Measurements from ENCODE around the gene TCF25. TPM values are rescaled to one million over a fixed set of nuclear protein-coding genes. Genes with fewer than 3 reads are reported as not detected.

TCF25 gene
- total RNA-seq, 1 donor from 2014 or later, result 323 TPM

DNA sequence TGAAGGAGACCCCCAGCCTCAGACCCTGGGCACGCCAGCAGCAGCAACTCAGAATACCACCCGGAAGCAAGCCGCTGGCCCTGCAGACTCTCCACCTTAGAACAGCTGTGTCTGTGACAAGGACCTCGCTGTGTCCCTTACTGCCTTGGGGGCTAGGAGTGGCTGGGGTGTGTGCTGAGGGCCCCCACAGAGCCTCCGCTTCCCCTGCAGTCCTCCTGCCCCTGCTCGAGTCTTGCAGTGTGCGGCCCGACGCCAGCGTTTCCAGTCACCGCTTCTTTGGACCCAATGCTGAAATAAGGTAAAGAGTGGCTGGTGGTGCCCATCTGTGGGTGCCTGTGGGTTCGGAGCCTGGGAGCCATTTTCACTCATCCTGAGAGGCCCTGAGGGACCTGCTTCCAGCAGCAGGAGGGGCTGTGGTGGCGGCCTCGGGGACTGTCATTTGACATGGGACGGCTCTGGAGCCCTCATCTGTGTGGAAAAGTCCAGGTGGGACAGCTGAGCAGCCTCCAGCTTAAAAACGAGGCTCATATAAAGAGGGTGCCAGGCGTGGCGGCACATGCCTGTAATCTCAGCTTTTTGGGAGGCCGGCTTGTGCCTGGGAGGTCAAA, 30.6 kb downstream of the TCF25 start:
- TF ChIP-seq, protein P1, sequence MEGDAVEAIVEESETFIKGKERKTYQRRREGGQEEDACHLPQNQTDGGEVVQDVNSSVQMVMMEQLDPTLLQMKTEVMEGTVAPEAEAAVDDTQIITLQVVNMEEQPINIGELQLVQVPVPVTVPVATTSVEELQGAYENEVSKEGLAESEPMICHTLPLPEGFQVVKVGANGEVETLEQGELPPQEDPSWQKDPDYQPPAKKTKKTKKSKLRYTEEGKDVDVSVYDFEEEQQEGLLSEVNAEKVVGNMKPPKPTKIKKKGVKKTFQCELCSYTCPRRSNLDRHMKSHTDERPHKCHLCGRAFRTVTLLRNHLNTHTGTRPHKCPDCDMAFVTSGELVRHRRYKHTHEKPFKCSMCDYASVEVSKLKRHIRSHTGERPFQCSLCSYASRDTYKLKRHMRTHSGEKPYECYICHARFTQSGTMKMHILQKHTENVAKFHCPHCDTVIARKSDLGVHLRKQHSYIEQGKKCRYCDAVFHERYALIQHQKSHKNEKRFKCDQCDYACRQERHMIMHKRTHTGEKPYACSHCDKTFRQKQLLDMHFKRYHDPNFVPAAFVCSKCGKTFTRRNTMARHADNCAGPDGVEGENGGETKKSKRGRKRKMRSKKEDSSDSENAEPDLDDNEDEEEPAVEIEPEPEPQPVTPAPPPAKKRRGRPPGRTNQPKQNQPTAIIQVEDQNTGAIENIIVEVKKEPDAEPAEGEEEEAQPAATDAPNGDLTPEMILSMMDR (IDR thresholded peaks at IDR 0.05; ENCODE audit: unreplicated experiment), result no peak
- no peak overlapping the region for H3K4me3 Mint-ChIP-seq
- DNase-seq (ENCODE audit: low spot score in 2 of 2, unreplicated experiment in 2 of 2), result no peak
- H3K36me3 Mint-ChIP-seq, result peaks cover 44% of the 10 kb centered on the region
- H3K4me1 Mint-ChIP-seq, result no peaks in the 10 kb centered on the region
- H3K9me3 Mint-ChIP-seq, result no peaks in the 10 kb centered on the region
- H3K27ac Mint-ChIP-seq, result no peak overlapping the region
- H3K27me3 Mint-ChIP-seq (ENCODE audit: low read depth), result no peaks in the 10 kb centered on the region

DNA sequence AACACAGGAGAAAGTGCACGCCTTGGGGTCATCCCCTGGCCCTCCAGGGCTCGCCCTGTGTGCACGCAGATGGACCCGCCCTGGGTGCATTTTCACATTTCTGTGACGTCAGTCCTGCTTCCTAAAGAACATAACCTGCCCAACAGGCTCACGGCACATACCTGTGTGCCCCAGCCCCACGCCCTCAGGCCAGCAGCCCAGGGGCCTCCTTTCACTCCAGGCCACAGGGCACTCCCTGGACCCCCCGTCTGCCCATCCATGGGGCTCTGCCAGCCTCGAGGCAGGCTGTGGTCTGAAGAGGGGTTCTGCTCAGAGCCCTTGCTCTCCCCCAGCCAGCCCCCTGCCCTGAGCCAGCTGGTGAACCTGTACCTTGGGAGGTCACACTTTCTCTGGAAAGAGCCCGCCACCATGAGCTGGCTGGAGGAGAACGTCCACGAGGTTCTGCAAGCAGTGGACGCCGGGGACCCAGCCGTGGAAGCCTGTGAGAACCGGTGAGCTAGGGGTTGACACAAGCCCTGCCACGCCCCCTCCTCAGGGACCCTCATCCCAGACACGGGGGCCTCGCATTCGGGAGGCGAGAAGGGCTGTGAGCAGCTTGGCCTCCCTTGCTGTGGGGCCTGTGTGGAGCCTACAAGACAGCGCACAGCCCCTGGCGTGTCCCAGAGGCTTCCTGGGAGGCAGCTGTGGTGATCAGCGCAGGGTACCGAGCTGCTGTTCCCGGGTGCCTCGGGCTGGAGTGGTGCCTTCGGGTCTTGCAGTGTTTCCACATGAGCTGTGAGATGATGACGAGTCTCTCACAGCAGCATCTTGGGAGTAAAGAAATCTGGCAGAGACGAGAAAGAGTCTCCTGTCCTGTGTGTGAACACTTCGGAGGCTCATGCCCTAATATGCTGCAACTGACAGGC, 31.5 kb downstream of the TCF25 start:
- Mint-ChIP-seq H3K36me3 (peaks cover 41% of the 10 kb centered on the region), H3K4me1 (no peaks in the 10 kb centered on the region), H3K9me3 (no peaks in the 10 kb centered on the region), H3K4me3 (no peak overlapping the region), H3K27ac (no peak overlapping the region), H3K27me3 (ENCODE audit: low read depth) (no peaks in the 10 kb centered on the region)
- TF ChIP-seq, protein P1 (IDR thresholded peaks at IDR 0.05; ENCODE audit: unreplicated experiment), result no peak
- DNase-seq (ENCODE audit: low spot score in 2 of 2, unreplicated experiment in 2 of 2), result no peak

DNA sequence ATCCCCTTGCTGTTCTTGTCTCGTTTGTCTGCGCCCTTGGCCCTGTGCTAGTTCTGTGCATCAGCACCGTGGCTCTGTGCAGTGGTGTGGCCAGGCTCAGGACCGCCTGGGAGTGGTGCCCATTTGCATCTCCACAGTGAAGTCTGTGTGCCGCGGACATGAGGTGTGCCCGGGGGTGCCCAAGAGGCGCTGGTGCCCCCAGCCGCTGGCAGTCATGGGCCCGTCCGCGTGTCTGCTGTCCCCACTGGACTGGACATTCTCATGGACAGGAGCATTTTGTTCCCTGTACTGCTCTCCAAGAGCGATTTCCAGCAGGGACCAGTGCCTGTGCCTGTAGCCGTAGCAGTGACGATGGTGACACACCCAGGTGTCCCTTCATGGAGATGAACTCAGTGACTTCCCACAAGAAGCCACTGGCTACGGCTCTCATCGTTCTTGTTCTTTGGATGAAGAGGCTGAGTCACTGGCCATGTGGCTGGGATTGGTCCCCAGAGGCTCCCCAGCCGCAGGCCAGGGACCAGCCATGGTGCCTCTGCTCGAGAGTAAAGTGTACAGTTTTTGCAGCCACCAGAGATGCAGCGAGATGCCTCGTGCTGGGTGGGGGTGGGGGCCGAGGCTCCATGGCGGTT, 32.2 kb downstream of the TCF25 start:
- no peak overlapping the region for H3K4me3 Mint-ChIP-seq
- no peaks in the 10 kb centered on the region for H3K4me1 Mint-ChIP-seq
- no peaks in the 10 kb centered on the region for H3K27me3 Mint-ChIP-seq (ENCODE audit: low read depth)
- H3K36me3 Mint-ChIP-seq, result peaks cover 40% of the 10 kb centered on the region
- DNase-seq (ENCODE audit: low spot score in 2 of 2, unreplicated experiment in 2 of 2), result no peak
- TF ChIP-seq, protein P1 (IDR thresholded peaks at IDR 0.05; ENCODE audit: unreplicated experiment), result no peak
- H3K27ac Mint-ChIP-seq, result no peak overlapping the region
- no peaks in the 10 kb centered on the region for H3K9me3 Mint-ChIP-seq

DNA sequence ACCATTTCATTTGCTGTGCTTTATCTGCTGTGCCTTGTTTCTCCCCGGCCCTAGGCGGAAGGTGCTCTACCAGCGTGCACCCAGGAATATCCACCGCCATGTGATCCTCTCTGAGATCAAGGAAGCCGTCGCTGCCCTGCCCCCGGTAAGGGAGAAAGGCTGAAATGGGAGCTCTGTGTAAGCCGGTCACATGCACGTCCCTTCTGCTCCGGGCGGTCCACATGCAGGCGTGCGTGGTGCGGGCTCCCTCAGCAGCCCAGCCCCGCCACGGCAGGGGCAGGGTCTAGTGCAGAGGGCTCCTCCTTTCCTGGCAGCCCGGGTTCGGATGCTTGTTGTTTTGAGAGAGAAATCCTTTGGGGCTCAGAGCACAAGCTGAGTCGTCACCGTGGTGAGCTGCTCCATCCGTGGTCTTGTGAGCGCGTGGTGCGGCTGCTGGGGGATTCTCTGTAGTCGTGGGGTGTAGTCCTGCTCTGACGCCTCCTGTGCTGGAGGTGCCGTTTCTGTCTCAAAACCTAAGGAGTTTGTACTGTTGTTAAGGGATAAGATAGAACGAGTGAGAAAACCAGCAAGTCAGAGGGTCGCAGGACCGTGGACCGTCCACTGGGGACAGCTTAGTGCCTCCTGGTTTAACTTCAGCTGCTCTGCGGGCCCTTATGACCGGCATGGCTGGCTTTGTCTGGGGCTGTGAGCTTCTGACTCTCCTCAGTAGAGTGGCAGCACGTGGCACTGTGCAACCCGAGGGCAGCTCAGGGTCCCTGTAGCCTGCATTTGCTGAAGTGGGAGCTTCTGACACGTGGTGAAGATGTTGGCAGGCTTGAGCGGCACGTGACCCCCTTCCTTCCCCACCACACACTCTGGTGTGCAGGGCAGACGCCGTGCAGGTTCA, 33.0 kb downstream of the TCF25 start:
- no peaks in the 10 kb centered on the region for H3K4me1 Mint-ChIP-seq
- peaks cover 39% of the 10 kb centered on the region for H3K36me3 Mint-ChIP-seq
- no peaks in the 10 kb centered on the region for H3K9me3 Mint-ChIP-seq
- no peak overlapping the region for H3K27ac Mint-ChIP-seq
- DNase-seq (ENCODE audit: low spot score in 2 of 2, unreplicated experiment in 2 of 2), result no peak
- TF ChIP-seq, protein P1 (IDR thresholded peaks at IDR 0.05; ENCODE audit: unreplicated experiment), result no peak
- H3K4me3 Mint-ChIP-seq, result no peak overlapping the region
- H3K27me3 Mint-ChIP-seq (ENCODE audit: low read depth), result no peaks in the 10 kb centered on the region

Measured in mesothelial cell of epicardium (in vitro differentiated cells).